Measurements from ENCODE around the gene PDGFD. TPM values are rescaled to one million over a fixed set of nuclear protein-coding genes. Genes with fewer than 3 reads are reported as not detected.

PDGFD gene
- total RNA-seq, 1 donor from 2014 or later, result 3.4 TPM

DNA sequence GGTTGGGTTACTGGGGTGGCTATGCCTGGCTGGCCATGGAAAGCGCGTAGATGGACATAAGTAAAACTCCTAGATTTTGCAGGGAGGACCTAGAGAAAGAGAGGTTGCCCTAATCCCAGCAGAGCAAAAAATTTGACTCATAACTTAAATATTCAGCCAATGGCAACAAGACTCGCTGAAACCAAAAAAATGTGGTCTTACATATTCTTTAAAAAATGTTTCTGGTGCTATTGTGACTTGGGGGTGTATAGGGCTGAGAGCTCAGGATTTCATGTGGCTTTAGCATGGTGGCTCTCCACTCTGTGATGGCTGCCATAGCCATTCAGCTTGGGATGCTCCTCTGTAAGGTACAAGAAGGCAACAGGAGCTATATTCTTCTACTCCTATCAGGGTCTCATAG, 27.2 kb upstream of the PDGFD start:
- Histone ChIP-seq H3K36me3 (ENCODE audit: control insufficient read depth, insufficient read depth, low read length) (no peaks in the 10 kb centered on the region), H3K27me3 (ENCODE audit: control insufficient read depth, insufficient read depth, low read length) (no peaks in the 10 kb centered on the region), H3K4me3 (ENCODE audit: low read depth, low read length) (no peak overlapping the region)
- no peak for DNase-seq (ENCODE audit: low read depth)
- TF ChIP-seq, protein P1, sequence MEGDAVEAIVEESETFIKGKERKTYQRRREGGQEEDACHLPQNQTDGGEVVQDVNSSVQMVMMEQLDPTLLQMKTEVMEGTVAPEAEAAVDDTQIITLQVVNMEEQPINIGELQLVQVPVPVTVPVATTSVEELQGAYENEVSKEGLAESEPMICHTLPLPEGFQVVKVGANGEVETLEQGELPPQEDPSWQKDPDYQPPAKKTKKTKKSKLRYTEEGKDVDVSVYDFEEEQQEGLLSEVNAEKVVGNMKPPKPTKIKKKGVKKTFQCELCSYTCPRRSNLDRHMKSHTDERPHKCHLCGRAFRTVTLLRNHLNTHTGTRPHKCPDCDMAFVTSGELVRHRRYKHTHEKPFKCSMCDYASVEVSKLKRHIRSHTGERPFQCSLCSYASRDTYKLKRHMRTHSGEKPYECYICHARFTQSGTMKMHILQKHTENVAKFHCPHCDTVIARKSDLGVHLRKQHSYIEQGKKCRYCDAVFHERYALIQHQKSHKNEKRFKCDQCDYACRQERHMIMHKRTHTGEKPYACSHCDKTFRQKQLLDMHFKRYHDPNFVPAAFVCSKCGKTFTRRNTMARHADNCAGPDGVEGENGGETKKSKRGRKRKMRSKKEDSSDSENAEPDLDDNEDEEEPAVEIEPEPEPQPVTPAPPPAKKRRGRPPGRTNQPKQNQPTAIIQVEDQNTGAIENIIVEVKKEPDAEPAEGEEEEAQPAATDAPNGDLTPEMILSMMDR (IDR thresholded peaks at IDR 0.05; ENCODE audit: insufficient read depth, low read length, poor library complexity, severe bottlenecking), result no peak

DNA sequence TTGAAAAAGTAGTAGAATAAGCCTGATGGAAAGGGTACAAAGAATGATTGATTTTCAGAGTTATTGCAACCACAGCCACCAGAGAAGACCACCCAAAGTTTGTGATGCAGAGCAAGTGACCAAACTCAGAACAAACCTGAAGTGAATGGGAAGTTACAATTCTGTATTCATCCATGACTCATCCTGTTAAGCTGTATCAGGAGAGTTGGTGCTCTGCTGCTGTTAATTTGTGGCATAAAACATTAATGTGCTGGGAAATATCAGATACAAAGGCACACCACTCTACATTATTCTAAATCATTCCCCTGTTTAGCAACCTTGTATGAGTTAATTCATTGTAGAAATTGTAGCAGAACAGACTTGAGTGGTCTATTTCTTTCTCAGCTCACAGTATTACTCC, 19.6 kb upstream of the PDGFD start:
- Histone ChIP-seq H3K27me3 (ENCODE audit: control insufficient read depth, insufficient read depth, low read length) (no peaks in the 10 kb centered on the region), H3K4me3 (ENCODE audit: low read depth, low read length) (no peak overlapping the region), H3K36me3 (ENCODE audit: control insufficient read depth, insufficient read depth, low read length) (no peaks in the 10 kb centered on the region)
- TF ChIP-seq, protein P1 (IDR thresholded peaks at IDR 0.05; ENCODE audit: insufficient read depth, low read length, poor library complexity, severe bottlenecking), result no peak
- DNase-seq (ENCODE audit: low read depth), result no peak

DNA sequence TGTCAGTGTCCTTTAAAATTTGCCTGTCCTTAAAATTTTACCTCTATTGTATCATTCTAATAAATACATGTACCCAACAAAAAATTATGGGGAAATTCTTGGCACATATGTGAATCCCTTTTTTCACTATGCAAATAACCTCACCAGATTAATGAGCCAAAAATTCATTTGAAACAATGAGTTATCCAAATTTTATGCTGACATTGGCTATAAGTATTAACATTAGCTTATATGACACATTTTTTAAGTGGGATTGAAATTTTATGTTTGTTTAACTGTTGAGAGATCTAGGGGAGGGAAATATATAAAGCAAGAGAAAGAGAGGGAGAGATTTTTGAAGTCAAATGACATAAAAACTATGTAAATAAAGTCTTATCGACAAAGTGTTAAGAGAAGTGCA, 11.8 kb upstream of the PDGFD start:
- Histone ChIP-seq H3K27me3 (ENCODE audit: control insufficient read depth, insufficient read depth, low read length) (no peaks in the 10 kb centered on the region), H3K36me3 (ENCODE audit: control insufficient read depth, insufficient read depth, low read length) (no peaks in the 10 kb centered on the region), H3K4me3 (ENCODE audit: low read depth, low read length) (no peak overlapping the region)
- TF ChIP-seq, protein P1 (IDR thresholded peaks at IDR 0.05; ENCODE audit: insufficient read depth, low read length, poor library complexity, severe bottlenecking), result no peak
- DNase-seq (ENCODE audit: low read depth), result no peak

DNA sequence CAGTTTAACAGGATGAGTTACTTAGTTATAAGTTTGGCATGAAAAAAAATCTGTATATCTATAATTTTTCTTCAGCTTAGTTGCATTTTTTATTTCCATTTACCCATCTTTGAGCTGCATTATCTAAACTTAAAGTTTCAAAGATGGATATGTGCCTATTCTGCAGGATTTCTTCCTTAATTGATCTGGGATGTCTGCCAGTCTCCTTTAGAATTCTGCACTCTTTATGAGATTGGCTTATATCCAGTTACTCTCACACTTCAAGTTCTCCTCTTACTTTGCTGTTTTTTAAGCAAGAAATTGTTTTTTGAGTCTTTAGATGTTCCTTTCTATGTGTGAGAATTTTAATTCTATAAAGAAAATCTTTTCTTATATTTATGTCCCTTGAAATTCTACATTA, 5.1 kb upstream of the PDGFD start:
- Histone ChIP-seq H3K27me3 (ENCODE audit: control insufficient read depth, insufficient read depth, low read length) (no peaks in the 10 kb centered on the region), H3K36me3 (ENCODE audit: control insufficient read depth, insufficient read depth, low read length) (no peaks in the 10 kb centered on the region), H3K4me3 (ENCODE audit: low read depth, low read length) (no peak overlapping the region)
- TF ChIP-seq, protein P1 (IDR thresholded peaks at IDR 0.05; ENCODE audit: insufficient read depth, low read length, poor library complexity, severe bottlenecking), result no peak
- no peak for DNase-seq (ENCODE audit: low read depth)

DNA sequence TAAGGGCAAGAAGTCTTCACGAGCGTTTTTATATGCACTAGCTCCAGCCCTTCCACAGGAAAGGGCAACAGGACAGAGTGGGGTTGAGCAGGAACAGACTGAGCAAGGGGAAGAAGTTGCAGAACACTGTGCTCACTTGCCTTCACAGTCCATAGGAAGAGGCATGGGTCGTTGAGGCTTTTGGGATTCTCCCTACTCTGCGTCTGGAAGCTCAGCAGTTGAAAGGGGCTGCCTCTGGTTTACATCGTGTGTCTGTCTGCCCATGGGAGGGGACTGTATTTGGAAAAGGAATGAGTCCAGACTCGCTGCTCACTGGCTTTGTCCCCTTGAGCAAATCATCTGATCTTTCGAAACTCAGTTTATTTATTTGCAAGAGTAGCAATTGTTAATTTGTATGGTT, 1.1 kb upstream of the PDGFD start:
- Histone ChIP-seq H3K27me3 (ENCODE audit: control insufficient read depth, insufficient read depth, low read length) (no peaks in the 10 kb centered on the region), H3K4me3 (ENCODE audit: low read depth, low read length) (no peak overlapping the region), H3K36me3 (ENCODE audit: control insufficient read depth, insufficient read depth, low read length) (no peaks in the 10 kb centered on the region)
- DNase-seq (ENCODE audit: low read depth), result no peak
- TF ChIP-seq, protein P1 (IDR thresholded peaks at IDR 0.05; ENCODE audit: insufficient read depth, low read length, poor library complexity, severe bottlenecking), result no peak

All from kidney epithelial cell (primary cell).